ENCODE measurements around the gene CAPN3.

CAPN3 gene

GRCh38 chr15:42358141-42358540, 1.2 kb upstream of the CAPN3 start:
- DNase-seq = no peak

GRCh38 chr15:42359985-42360384, 684 bp downstream of the CAPN3 start:
- no peak for DNase-seq

GRCh38 chr15:42360535-42361112, 1.3 kb downstream of the CAPN3 start:
- DNase-seq = no peak

GRCh38 chr15:42363487-42363886, 4.2 kb downstream of the CAPN3 start:
- no peak for DNase-seq

GRCh38 chr15:42363942-42364341, 4.6 kb downstream of the CAPN3 start:
- no peak for DNase-seq

GRCh38 chr15:42364529-42364928, 5.2 kb downstream of the CAPN3 start:
- DNase-seq = no peak

- no peak for DNase-seq
Observed at GRCh38 chr15:42365921-42366550, 6.7 kb downstream of the CAPN3 start.

- peak; percentile 36 for DNase-seq
Observed at GRCh38 chr15:42367041-42367440, 7.7 kb downstream of the CAPN3 start.

GRCh38 chr15:42368096-42368495, 8.8 kb downstream of the CAPN3 start:
- no peak for DNase-seq

- DNase-seq = no peak
Observed at GRCh38 chr15:42371096-42371495, 11.8 kb downstream of the CAPN3 start.

- DNase-seq = no peak
Observed at GRCh38 chr15:42373274-42373673, 14.0 kb downstream of the CAPN3 start.

GRCh38 chr15:42373936-42374335, 14.6 kb downstream of the CAPN3 start:
- DNase-seq = no peak

GRCh38 chr15:42374810-42375209, 15.5 kb downstream of the CAPN3 start:
- DNase-seq = no peak

GRCh38 chr15:42375252-42375651, 16.0 kb downstream of the CAPN3 start:
- no peak for DNase-seq

- DNase-seq = no peak
Observed at GRCh38 chr15:42375941-42376340, 16.6 kb downstream of the CAPN3 start.

- DNase-seq = no peak
Observed at GRCh38 chr15:42378011-42378410, 18.7 kb downstream of the CAPN3 start.

GRCh38 chr15:42384597-42384996, 25.3 kb downstream of the CAPN3 start:
- no peak for DNase-seq

GRCh38 chr15:42385206-42385979, 26.1 kb downstream of the CAPN3 start:
- DNase-seq = no peak

GRCh38 chr15:42385980-42386700, 26.8 kb downstream of the CAPN3 start:
- DNase-seq = no peak

- DNase-seq = no peak
Observed at GRCh38 chr15:42387603-42388002, 28.3 kb downstream of the CAPN3 start.

- no peak for DNase-seq
Observed at GRCh38 chr15:42392309-42393024, 33.2 kb downstream of the CAPN3 start.

GRCh38 chr15:42394106-42394505, 34.8 kb downstream of the CAPN3 start:
- no peak for DNase-seq

- no peak for DNase-seq
Observed at GRCh38 chr15:42395838-42396237, 36.5 kb downstream of the CAPN3 start.
